Measurements from ENCODE around the gene MRPS10.

MRPS10 gene

GRCh38 chr6:42165016-42165415, 52.6 kb downstream of the MRPS10 start:
- TF ChIP-seq, protein P1, sequence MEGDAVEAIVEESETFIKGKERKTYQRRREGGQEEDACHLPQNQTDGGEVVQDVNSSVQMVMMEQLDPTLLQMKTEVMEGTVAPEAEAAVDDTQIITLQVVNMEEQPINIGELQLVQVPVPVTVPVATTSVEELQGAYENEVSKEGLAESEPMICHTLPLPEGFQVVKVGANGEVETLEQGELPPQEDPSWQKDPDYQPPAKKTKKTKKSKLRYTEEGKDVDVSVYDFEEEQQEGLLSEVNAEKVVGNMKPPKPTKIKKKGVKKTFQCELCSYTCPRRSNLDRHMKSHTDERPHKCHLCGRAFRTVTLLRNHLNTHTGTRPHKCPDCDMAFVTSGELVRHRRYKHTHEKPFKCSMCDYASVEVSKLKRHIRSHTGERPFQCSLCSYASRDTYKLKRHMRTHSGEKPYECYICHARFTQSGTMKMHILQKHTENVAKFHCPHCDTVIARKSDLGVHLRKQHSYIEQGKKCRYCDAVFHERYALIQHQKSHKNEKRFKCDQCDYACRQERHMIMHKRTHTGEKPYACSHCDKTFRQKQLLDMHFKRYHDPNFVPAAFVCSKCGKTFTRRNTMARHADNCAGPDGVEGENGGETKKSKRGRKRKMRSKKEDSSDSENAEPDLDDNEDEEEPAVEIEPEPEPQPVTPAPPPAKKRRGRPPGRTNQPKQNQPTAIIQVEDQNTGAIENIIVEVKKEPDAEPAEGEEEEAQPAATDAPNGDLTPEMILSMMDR (IDR thresholded peaks at IDR 0.05), result no peak

- TF ChIP-seq, protein P1 (IDR thresholded peaks at IDR 0.05), result no peak
Measured at GRCh38 chr6:42163981-42164380, 53.7 kb downstream of the MRPS10 start.

DNA sequence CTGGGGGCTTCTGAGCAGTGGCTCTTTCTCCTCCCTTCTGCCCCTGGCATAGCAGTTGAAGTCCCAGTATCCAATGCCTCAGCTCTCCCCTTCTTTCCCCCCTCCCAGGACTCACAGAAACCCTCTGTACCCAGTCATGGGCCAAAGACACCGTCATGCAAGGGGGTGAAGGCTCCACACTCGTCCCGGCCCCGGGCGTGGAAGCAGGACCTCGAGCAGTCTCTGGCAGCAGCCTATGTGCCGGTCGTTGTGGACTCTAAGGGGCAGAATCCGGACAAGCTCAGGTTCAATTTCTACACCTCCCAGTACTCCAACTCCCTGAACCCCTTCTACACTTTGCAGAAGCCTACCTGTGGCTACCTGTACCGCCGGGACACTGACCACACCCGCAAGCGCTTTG, 54.8 kb downstream of the MRPS10 start:
- TF ChIP-seq, protein P1 (IDR thresholded peaks at IDR 0.05), result no peak

DNA sequence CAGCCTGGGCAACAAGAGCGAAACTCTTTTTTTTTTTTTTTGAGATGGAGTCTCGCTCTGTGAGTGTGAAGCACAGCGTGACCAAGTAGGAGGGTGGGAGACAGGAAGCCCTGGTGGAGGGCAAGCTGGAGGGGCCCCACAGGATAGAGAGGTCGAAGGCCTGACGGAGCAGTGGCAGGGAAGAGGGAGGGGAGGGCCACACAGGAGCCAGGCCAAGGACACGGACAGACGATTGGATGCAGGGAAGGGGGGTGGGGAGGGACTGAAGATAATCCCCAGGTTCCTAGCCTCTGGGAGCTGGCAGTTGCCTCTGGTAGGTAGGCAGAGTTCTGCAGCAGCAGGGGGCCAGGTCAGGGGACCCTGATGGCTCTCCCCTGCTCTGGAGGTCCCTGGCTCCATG, 55.3 kb downstream of the MRPS10 start:
- TF ChIP-seq, protein P1 (IDR thresholded peaks at IDR 0.05), result no peak

GRCh38 chr6:42159431-42160024, 58.1 kb downstream of the MRPS10 start:
- TF ChIP-seq, protein P1 (IDR thresholded peaks at IDR 0.05), result no peak

DNA sequence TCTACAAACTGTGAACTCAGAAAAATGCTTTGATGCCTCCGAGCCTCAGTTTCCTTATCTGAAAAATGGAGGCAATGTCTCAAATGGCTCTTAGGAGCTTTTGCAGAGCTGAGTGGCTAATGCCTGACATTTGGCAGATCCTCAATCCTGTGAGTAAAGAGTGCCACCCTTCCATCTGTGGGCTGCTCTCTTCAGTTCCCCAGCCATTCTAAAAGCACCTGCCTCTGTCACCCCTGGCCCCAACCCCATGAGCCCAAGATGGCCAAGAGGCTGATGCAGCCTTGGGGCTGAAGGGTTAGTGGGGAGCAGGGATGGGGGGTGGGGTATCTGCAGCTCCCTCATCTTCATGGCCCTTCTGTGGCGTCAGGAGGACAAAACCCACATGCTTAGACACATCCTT, 59.0 kb downstream of the MRPS10 start:
- TF ChIP-seq, protein P1 (IDR thresholded peaks at IDR 0.05), result no peak

DNA sequence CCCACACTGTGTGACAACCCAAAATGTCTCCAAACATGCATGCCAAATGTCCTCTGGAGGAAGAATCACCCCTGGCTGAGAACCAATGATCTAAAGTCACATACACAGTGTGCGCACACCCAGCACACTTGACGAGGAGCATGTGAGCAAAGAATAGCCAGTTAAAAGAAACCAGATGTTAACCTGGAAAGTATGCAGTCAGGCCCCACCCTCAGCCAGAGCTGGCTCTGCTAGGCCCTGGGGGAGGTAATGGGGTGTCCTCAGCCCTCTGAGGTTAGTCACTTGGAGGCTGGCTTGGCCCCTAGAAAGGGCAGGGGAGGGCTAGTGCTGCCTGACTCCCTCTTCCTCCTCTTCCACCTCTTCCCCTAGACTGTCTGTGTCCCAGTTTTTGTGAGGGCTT, 59.6 kb downstream of the MRPS10 start:
- TF ChIP-seq, protein P1 (IDR thresholded peaks at IDR 0.05), result no peak

Data from LNCAP (cell line).